GM23248 (cell line): ENCODE data around the gene LTBR.
"Not testable (repeated sequence)": the region's sequence is repeated elsewhere in the genome, so short reads cannot be mapped to it uniquely, and the experiment has no call there.

Experiments
- EZH2 ChIP-seq: fragments of 200-600 bp; sonication (generic); IDR thresholded peaks from 2 replicates; pipeline ENCODE4 v1.6.1; 2018; ENCODE audit warnings: antibody characterized with exemption, mild to moderate bottlenecking; ENCODE audit not compliant: insufficient read depth, poor library complexity, severe bottlenecking
- EZH2phosphoT487 ChIP-seq: fragments of 200-600 bp; sonication (generic); IDR thresholded peaks from 2 replicates; pipeline ENCODE4 v1.6.1; 2018; ENCODE audit warnings: antibody characterized with exemption, moderate library complexity, mild to moderate bottlenecking, low read depth; ENCODE audit not compliant: insufficient read depth

DNA sequence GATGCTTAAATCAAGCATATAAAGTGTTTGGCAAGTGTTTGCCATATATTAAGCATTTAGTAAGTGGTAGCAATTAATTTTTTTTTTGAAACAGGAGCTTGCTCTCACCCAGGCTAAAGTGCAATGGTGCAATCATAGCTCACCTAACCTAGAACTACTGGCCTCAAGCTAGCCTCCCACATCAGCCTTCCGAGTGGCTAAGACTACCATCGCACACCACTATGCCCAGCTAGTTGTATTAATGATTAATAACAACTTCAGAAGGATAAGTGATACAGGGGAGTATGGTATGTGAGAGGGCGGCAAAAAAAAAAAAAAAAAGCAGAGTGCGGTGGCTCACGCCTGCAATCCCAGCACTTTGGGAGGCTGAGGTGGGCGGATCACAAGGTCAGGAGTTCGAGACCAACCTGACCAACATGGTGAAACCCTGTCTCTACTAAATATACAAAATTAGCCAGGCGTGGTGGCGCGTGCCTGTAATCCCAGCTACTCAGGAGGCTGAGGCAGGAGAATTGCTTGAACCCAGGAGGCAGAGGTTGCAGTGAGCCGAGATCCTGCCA lies 39.8 kb upstream of the LTBR start:
- not testable (repeated sequence) for TF ChIP-seq EZH2phosphoT487, EZH2
